ENCODE results near the gene SDHAF3. TPM values are rescaled to one million over a fixed set of nuclear protein-coding genes. Genes with fewer than 3 reads are reported as not detected.

Gene SDHAF3
- total RNA-seq, 1 experiment from 2014 or later, result 16.1 TPM

- in situ Hi-C loops (cut with HindIII; ENCODE audit: low pct_unique_long_range_greater_than_20kb, low sequenced_read_pairs), result no loop called here
- ChIA-PET CTCF (no interaction called here), POLR2A (no interaction called here)
Measured at GRCh38 chr7:97081521-97082300, 35.8 kb upstream of the SDHAF3 start.

GRCh38 chr7:97088364-97088763 lies 29.1 kb upstream of the SDHAF3 start:
- no peak for TF ChIP-seq POLR2AphosphoS5 (IDR thresholded peaks at IDR 0.05; ENCODE audit: low read depth, low read length)
- no peak for TF ChIP-seq CTCF (IDR thresholded peaks at IDR 0.05)
- no peak for TF ChIP-seq TCF7L2 (IDR thresholded peaks at IDR 0.05; ENCODE audit: low read depth, low read length)
- TF ChIP-seq REST (IDR thresholded peaks at IDR 0.05; ENCODE audit: insufficient read depth in 1 of 2, low read depth in 2 of 2, low read length in 1 of 2), result no peak
- TF ChIP-seq SIN3A (IDR thresholded peaks at IDR 0.05; ENCODE audit: borderline replicate concordance, insufficient read depth, low read depth, low read length), result no peak
- H3K4me1 ChIP-seq (ENCODE audit: control insufficient read depth, insufficient read depth, low read length), result no peaks in the 10 kb centered on the region
- H3K9me3 ChIP-seq (ENCODE audit: control insufficient read depth, insufficient read depth, low read depth, low read length), result no peaks in the 10 kb centered on the region
- no TSS peak for BruUV-seq (replicated peaks)
- DNase-seq (ENCODE audit: low read depth, low spot score) (no peak), ATAC-seq (no peak)
- POLR2A ChIA-PET, result no interaction called here
- H3K4me3 ChIP-seq (ENCODE audit: low read depth in 2 of 2, low read length in 2 of 2), result no peak overlapping the region
- intact Hi-C loops (cut with micrococcal nuclease; ENCODE audit: unreplicated experiment), result no loop called here
- H3K27me3 ChIP-seq (ENCODE audit: control insufficient read depth, insufficient read depth, low read length), result peaks cover 8% of the 10 kb centered on the region
- no peak overlapping the region for H3K27ac ChIP-seq (ENCODE audit: low read length)
- no peaks in the 10 kb centered on the region for H3K36me3 ChIP-seq (ENCODE audit: control insufficient read depth, insufficient read depth, low read length)
- CTCF ChIA-PET, result no interaction called here
- in situ Hi-C loops (cut with HindIII; ENCODE audit: low pct_unique_long_range_greater_than_20kb, low sequenced_read_pairs), result no loop called here

More at GRCh38 chr7:97081521-97082300, 35.8 kb upstream of the SDHAF3 start:
- Histone ChIP-seq H3K9me3 (ENCODE audit: control insufficient read depth, insufficient read depth, low read depth, low read length) (no peaks in the 10 kb centered on the region), H3K27me3 (ENCODE audit: control insufficient read depth, insufficient read depth, low read length) (no peaks in the 10 kb centered on the region), H3K27ac (ENCODE audit: low read length) (no peak overlapping the region), H3K36me3 (ENCODE audit: control insufficient read depth, insufficient read depth, low read length) (no peaks in the 10 kb centered on the region), H3K4me1 (ENCODE audit: control insufficient read depth, insufficient read depth, low read length) (no peaks in the 10 kb centered on the region), H3K4me3 (ENCODE audit: low read depth in 2 of 2, low read length in 2 of 2) (no peak overlapping the region)
- ATAC-seq (no peak), DNase-seq (ENCODE audit: low read depth, low spot score) (no peak)
- no TSS peak for BruUV-seq (replicated peaks)
- TF ChIP-seq CTCF (IDR thresholded peaks at IDR 0.05) (no peak), TCF7L2 (IDR thresholded peaks at IDR 0.05; ENCODE audit: low read depth, low read length) (no peak), POLR2AphosphoS5 (IDR thresholded peaks at IDR 0.05; ENCODE audit: low read depth, low read length) (no peak), REST (IDR thresholded peaks at IDR 0.05; ENCODE audit: insufficient read depth in 1 of 2, low read depth in 2 of 2, low read length in 1 of 2) (no peak), SIN3A (IDR thresholded peaks at IDR 0.05; ENCODE audit: borderline replicate concordance, insufficient read depth, low read depth, low read length) (no peak)
- intact Hi-C loops (cut with micrococcal nuclease; ENCODE audit: unreplicated experiment), result no loop called here
